ENCODE data around the gene CRACR2A. TPM values are rescaled to one million over a fixed set of nuclear protein-coding genes. Genes with fewer than 3 reads are reported as not detected.
A peak's percentile ranks its signal among the peaks of the same experiment; 100 is the strongest.

The CRACR2A gene
- total RNA-seq, 1 donor from 2014 or later: 3.0 TPM

DNA sequence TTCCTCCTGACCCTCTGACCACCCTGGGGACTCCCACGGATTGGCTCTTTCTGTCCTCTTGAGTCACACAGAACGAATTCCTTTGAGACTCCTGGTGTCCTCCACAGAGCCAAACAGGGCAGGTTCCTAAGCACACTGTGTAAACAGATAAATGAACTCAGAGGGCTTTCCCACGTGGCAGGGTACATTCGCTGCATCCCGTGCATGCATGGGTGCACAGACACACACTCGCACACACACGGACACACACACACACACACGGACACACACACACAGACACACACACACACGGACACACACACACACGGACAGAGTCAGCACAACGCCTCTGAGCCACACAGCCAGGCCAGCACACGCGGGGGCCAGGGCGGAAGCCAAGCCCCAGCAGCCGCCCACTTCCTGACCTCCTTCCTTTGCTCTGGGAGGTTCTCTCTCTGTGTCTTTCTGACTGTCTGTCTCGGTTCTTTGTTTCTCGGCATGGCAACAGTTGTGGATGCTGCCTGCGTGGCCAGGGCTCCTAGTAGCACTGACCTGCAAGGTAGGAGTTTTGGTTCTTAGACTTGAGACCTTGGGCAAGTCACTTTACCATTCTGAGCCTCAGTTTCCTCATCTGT lies 706 bp downstream of the CRACR2A start:
- ATAC-seq: peak; percentile 65

DNA sequence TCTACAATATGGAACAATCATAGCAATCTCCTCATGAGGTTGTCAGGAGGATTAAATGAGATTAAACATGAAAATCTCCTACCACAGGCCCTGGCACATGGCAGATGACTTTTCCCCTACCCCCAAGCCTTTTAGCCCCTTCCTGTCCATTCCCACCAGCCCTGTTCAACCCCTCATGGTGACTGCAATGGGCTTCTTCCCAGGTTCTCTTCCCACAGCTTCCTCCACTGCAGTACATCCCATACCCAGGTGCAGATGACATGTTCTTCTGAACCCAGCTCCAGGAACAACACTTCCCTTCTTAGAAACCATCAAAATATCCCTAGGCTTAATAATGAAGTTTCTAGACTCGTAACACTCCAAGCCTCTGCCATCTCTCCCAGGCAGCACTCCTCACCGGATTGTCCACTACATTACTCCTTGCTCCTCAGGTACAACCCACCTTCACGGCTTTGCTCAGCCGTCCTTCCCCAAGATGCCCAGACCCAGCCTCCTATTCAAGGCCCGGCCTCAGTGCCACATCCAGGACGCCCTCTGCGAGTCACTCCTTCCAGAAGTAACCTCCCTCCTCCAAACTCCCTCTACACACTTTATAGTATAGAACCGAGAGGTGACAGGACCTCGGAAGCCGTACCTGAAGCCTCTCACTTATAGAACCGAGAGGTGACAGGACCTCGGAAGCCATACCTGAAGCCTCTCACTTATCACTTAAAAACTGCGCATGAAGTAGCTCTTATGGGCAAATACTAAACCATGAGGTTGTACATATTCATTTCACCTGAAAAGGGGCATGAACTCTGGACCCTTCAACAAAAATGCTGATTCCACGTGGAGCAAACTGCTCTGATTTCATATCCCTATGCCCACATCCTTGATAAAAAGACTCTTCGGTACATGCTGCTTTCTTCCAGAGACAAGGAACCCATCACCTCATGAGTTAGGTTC lies 1.5 kb downstream of the CRACR2A start:
- ATAC-seq: no peak

DNA sequence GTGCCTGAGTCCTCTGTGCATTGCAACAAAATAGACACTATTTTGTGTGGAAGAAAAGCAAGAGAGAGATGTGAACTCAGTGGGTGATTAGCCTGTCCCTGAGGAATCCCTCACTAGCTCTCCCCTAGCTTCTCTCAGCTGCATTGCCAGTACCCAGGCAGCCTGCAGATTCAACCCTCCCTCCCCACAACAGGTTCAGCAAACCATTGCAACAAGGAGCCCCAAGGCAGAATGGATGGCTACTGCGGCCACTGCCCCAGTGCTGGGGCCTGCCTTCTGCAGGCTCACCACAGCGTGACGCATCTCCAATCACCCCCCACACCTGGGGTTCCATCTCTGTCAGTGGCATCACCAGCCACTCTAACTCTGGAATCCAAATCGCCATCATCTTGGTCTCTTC lies 2.3 kb downstream of the CRACR2A start:
- no peak for ATAC-seq

DNA sequence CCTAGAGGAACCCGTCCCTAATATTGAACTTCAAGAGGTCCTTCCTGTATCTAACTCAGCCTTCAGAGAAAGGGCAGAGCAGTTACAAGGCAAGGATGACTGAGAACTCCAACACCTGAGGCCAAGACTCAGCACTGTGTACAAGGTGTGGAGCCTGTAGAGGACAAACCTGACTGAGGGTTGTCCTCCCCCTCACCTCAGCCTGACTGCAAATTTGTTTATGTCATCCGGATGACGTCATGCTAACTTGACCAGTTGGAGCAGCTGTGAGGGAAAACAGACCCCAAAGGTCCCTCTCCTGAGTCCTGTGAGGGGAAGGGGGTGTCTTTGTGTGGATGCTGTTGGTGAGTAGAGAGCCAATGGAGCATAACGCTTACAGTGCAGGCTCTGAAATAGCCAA lies 4.3 kb downstream of the CRACR2A start:
- ATAC-seq: peak; percentile 28

DNA sequence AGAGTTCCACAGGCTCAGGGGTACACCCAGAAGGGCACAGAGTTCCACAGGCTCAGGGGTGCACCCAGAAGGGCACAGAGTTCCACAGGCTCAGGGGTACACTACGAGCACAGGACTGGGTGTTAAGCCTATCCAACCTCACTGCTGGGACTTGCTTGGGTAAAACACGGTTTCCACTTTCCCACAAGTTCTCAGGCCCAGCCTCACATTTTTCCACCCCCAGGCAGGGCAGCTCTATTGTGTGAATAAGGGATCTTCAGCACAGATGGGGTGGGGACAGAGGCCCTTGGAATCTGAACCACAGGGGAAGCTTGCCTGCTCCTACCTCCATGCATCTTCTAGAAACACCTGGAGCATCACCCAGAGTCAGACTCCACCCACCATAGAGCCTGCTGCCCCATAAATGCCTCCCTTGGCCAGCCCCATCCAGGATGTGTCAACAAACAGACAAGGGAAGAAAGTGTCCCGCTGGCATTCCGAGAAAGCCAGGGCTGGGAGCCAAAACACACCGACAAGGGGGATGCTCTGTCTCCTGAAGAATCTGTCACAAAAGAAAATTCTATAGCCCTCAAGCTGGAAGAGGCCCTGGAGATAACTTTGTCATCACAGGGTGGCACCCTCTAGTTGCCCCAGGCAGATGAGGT lies 4.8 kb downstream of the CRACR2A start:
- ATAC-seq: no peak

DNA sequence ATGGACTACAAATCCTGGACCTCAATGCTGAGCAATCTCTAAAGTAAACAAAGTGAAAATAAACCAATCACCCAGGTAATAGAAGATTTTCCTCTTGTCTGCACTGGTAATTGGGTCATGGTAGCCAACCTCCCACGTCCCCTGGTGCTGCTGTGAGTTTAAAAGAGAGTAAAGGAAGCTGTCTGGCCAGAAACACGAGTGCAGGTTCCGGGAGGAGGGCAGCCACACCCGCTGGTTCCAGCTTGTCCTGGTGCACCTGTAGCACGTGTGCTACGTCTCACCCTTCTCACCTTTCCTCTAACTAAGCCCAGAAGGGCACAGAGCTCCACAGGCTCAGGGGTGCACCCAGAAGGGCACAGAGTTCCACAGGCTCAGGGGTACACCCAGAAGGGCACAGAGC lies 5.4 kb downstream of the CRACR2A start:
- peak; percentile 60 for ATAC-seq

DNA sequence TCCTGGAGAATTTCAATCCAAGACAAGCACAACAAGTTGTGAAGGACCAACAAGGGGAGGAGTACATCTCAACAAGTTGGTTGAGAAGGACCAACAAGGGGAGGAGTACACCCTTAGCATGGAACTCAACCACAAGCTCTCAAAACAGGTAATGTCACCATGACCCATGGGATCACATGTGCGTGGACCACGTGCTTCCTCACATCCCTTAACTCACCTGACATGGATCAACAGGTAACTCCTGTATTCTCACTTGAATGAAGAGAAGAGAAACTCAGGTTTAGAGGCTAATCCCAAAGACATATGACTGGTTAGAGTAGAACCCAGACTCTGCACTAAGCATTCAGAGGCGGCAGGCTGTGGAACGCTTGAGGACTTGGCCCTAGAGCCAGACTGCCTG lies 6.2 kb downstream of the CRACR2A start:
- ATAC-seq: peak; percentile 35

DNA sequence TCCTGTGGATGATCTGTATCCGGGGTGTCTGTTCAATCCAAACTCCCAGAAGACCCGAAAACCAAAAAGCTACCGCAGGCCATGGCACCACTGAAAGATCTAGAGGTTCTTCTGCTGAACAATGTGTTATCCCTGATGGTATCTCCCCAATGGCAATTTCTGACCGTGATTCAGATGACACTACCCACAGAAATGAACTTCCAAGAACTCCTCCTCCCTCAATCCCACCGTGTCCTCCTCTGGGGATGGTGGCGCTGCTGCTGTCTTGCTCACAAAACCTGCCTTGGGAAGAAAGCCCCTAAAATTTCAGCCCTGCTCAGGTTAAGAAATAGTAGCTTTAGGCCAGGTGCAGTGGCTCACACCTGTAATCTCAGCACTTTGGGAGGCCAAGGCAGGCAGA lies 7.8 kb downstream of the CRACR2A start:
- ATAC-seq: no peak

DNA sequence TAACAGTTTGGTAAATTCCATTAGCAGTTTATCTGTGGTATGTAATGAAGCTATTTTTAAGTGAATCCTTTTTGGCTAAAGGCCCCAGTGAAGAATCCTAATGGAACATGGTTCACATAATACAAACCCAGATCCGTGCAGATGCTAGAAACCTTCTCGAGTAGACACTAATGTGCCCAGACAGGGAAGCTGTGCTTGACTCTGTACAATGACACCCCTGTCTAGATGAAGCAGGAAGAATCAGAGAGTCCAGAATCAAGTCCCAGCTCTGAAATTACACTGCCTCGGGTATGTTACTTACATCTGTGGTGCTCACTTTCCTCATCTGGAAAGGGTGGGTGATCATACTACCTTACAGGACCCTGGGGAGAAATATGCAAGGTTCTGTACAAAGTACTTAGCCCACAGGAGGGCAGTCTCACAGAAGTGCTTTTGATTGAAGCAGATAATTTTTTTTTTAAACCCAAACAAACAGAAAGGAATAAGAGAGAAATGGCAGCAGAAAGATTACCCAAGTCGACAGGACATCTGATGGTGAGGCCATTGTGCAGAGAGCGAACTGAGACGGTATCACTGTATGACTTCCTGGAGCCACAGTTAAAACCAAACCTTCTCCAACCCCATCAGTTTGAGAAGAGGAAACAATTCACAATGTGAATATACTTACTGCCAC lies 8.5 kb downstream of the CRACR2A start:
- no peak for ATAC-seq

DNA sequence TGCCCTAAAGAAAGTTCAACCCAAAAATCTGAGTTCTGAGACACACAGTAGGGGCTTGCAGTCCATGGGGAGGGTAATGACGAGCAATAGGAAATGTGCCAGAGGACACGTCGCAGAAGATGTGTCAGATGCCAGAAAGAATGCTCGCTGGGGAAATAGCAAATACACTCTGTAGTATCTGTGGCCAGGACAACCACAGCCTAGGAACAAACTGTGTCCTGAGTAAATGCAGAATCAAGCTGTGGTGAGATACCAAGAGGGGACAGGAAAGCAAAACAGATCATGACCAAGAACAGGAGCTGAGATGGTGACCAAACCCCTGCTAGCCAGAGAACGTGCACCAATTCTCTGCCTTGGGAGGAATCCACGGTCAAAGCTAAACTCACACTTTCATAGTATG lies 9.1 kb downstream of the CRACR2A start:
- no peak for ATAC-seq

DNA sequence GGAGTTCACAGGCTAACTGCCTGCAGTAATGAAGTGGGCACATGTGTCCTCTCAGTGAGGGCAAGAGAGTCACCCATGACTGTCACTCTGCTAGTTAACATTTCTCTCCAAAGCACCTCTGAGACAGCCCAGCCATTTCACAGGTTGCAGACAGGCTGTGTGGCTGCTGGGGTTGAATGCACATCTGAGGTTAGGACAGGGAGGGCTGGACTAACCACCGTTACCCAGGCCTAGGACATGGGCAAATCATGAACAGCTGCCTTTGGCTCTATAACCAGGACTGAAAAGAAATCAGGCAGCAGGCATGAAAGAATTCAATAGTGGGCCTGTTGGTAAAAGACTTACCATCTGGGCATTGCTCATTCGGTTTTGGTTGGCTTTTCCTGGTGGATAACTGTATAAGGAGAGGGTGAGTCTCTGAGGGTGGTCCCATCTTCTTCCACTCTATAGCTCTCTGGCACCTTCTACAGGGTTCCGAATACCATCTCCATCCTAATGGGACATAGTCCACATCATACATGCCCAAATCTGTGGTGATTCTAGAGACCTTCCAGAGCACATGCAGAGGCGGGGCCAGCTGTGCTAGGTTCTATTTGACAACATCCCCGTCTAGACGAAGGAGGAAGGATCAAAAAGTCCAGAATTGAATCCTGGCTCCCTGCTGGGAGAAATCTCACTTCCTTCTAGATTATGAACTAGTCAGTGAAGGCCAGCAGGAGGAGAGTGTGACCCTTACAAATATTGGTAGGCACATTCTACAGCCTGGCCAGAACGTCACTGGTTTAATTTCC lies 10.8 kb downstream of the CRACR2A start:
- ATAC-seq: no peak

DNA sequence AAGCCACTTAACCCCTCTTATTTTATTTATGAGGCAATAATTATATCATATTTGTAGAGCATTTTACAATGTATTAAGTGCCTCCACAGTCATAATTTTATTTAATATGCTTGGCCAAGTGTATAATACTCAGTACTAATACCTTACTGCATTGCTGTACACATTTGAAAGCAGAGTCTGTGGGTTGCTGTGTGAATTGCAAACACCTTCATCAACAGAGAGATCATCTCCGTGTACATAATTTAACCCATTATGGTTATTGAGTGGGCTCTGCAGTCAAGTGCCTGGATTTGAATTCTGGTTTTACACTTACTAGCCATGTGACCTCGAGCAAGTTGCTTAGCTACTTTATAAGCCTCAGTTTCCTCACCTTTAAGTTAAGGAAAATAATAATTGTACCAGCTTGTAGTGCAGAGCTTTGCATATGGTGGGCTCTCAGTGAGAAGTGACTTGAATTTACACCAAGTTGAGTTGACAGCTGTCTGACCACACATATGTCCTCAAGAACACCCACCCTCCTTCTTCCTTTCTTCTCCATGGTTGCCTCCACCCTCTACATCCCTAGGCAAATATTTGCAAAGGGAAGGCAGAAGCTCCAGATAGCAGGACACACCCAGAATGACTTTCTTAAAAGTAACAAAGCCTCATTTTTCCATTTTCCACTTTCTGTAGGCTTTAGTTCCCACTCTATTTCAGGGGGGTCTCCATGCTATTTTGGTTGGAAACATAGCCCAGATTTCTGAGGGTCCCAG lies 12.3 kb downstream of the CRACR2A start:
- ATAC-seq: no peak

DNA sequence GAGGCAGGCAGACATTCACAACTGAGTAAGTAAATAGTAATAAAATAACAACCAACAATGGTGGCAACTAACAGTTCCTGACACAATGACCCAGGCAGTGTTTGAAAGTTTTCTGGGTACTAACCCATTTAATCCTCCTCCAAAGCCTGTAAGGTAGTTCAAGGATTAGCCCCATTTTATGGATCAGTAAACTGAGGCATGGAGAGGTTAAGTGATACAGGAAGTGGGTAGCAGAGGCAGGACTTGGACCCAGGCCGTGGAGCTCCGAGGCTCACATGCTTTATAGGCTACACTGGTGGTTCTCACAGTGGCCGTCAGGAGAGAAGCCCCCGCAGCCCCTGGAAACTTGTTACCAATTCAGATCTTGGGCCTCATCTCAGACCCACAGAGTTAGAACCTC lies 17.5 kb downstream of the CRACR2A start:
- no peak for ATAC-seq

DNA sequence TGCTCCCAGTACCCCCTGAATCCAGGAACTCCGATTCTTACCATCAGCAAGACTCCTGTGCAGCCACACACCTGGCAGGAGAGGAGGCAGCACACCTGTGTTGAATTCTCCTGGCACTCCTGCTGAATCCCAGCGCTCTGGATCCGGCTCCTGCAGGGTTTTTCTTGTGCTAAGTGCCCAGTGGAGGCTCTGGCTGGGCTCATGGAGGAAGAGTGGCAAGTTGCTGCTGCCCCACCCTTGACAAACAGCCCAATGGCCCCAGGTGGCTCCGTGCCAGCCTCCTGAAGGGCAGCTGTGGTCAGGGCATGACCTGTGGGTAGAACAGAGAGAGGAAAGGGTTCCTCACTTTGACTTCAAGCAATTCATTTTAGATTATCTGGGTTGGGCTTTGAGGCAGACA lies 20.0 kb downstream of the CRACR2A start:
- ATAC-seq: no peak

DNA sequence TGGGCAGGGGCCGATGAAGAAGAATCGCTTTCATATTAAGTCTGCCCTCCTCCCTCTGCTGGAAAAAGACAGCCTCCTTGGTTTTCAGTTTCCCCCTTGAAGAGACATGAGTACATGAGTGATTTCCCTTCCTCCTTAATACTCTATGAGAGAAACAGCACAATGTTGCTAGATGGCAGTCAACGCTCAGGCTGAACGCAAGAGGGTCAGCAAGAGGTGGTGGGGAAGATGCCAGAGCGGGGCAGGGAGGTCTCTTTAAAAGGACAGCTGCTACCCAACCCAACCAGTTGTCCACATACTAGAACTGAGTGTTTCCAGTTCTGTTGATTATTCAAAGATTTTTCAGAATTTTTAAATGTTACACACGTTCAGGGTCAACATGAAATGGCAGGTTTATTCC lies 22.8 kb downstream of the CRACR2A start:
- no peak for ATAC-seq

DNA sequence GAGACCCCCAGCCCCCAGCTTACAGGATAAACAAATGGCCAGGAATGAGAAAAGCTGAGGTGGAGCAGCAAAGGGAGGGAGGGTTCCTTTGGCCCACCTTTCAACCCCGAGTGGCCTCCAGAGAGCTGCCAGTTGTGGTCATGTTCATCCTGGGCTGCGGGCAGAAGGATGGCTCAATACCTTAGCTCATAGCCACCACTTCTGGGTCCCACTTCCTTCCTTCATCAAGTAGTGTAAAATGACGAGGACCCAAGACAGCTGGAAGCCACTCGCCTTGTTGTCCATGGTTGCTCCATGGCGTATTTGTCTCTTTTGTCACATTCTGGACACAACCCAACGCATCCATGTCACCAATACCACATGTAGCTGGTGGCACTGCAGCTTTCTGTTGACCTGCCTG lies 24.2 kb downstream of the CRACR2A start:
- ATAC-seq: no peak

DNA sequence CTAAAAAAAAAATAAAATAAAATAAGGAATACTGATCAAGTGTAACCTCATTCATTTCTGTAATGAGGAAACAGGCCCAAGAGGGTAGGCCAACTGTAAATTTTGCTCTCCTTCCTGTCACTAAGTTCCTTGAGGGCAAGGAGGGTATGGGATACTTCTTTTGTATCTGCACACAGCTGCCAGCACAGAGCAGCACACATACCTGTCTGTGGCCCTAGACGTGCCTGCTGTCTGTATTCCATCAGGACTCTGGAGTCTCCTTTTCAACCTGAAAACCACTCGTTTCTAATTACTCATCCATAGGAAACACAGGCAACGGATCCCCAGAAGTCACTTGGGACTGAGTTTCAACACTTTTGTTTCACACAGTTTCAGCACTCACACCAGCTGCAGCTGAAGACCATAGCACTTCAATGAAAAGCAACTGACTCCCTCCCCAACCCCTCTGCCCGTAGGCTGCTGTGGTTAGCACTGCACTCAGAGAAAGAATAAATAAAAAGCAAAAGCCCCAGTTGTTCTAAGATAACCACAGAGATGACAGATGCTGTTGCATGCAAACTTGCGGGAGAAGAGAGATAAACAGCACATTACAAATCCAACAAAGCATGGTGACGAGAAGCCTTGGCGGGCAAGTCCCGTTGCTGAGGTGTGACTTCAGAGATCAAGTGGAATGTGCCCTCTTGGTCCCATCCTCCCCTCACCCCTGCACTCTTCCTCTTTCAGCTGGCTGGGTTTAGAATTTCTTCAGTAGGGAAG lies 24.9 kb downstream of the CRACR2A start:
- no peak for ATAC-seq

DNA sequence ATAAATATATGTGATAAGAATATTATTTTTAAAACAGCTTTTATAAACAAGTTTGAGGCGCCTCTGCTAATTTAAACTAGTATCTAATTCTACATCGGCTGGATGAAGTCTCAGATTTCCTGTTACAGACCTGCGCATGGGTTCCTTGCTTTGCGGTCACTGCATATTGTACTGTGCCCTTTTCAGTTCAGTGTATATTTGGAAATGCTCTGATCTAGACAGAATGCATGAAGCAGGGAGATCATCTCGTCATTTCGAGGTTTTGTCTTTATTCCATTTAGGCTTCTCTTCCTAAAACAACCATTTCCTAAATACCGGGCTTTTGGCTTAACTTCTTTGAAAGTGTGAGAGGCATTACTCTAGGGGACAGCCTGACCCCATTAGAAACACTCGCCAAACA lies 25.6 kb downstream of the CRACR2A start:
- ATAC-seq: no peak

DNA sequence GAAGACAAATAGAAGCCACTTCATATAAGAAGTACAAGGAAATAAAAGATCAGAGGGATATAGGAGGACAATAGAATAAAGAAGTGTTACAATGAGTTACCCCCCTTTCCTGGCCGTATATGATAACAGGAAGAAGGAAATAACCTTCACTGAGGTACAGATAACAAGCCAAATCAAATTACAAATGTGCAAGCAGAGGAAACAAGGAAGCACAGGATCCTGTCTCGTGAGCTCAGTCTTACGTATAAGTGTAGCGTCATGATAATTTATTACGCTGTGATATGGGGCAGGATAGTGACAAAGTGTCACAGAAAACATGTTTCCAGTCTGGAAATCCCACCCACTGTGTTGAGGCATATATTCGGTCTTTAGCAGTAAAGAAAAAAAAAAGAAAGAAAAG lies 26.5 kb downstream of the CRACR2A start:
- peak; percentile 48 for ATAC-seq

DNA sequence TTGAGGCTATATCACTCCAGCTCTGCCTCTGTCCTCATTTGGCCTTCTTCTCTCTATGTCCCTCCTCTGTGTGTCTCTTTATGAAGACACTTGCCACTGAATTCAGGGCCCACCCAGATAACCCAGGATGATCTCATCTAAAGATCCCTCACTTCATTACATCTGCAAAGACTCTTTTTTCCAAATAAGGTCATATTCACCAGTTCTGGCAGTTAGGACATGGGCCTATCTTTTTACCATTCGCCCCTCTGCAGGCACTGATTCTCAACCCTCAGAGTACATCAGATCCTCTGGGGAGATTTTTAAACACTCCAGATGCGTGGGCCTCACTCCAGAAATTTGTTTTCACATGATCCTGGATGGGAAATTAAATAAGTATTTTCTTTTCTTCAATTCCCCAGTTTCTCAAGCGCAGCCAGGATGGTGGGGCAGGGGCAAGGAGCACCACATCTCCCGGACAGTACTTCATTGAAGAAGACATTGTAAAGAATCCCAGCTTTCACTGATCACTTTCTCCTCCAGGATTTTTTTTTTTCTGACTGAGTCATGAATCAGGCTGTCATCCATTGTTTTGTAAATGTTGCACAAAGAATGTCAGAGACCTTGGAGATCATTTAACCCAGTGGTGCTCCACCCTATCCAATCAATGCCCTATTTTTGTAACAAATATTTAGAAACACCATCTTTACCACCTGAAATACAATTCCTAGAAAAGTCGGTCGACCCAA lies 27.4 kb downstream of the CRACR2A start:
- ATAC-seq: no peak

All from esophagus mucosa (tissue), 1 donor.